ENCODE measurements around the gene CCT7. TPM values are rescaled to one million over a fixed set of nuclear protein-coding genes. Genes with fewer than 3 reads are reported as not detected.

Gene CCT7
- total and polyA plus RNA-seq, 10 of the 15 experiments (the other 5 are each of a cell fraction or from before 2014, with no cell fraction given): 206 to 598 (median 486) TPM

GRCh38 chr2:73292906-73293533 lies 58.9 kb downstream of the CCT7 start:
- ChIA-PET SMC1A (ENCODE audit: uncharacterized antibody, unreplicated experiment) (interaction anchor here (1.2 to 5.6 kb wide), 3 partner anchors 13 to 116 kb away, joined by 3 to 39 read pairs (median 3); no protein-coding TSS in a partner anchor), RAD21 (ENCODE audit: unreplicated experiment) (interaction anchor here (1.0 to 1.5 kb wide), 3 partner anchors 8 to 72 kb away, joined by 3 to 5 read pairs (median 3); partner anchors contain the start of gene FBXO41), POLR2A (interaction anchor here (0.8 to 1.3 kb wide), 2 partner anchors 9 to 59 kb away, joined by 3 to 5 read pairs; partner anchors contain the start of genes CCT7 and FBXO41), CTCF (interaction anchor here (1.0 to 6.4 kb wide), 3 partner anchors 20 to 80 kb away, joined by 3 to 99 read pairs (median 4); partner anchors contain the start of genes CCT7 and PRADC1)
- Histone ChIP-seq H3K9ac (ENCODE audit: control insufficient read depth, insufficient read depth, low read length) (no peak overlapping the region), H3K4me1 (ENCODE audit: control insufficient read depth, insufficient read depth, low read length) (peaks cover 4% of the 10 kb centered on the region; the same call in 1 of the 2 replicates), H2AFZ (ENCODE audit: control insufficient read depth, low read depth, low read length) (peak overlapping the region; percentile 33), H3K4me3 (peak overlapping the region; percentile 55), H3K9me3 (replicated peaks; ENCODE audit: control insufficient read depth, insufficient read depth, low read length) (no peaks in the 10 kb centered on the region; the same call in 2 of the 3 replicates), H3K79me2 (ENCODE audit: control insufficient read depth, insufficient read depth, low read length) (no peaks in the 10 kb centered on the region), H4K20me1 (ENCODE audit: control insufficient read depth, insufficient read depth) (peaks cover 4% of the 10 kb centered on the region; the same call in 1 of the 2 replicates), H3K36me3 (ENCODE audit: control insufficient read depth in 2 of 2, insufficient read depth in 2 of 2, low read length in 1 of 2) (no peaks in the 10 kb centered on the region), H3K27ac (ENCODE audit: control insufficient read depth, insufficient read depth) (no peak overlapping the region), H3K4me2 (ENCODE audit: control insufficient read depth, insufficient read depth) (peak overlapping the region; percentile 93), H3K27me3 (replicated peaks in 1 of 2; ENCODE audit: control insufficient read depth in 2 of 2, insufficient read depth in 2 of 2, low read length in 1 of 2) (peaks cover 13 to 29% of the 10 kb centered on the region in 2 experiments)
- intact Hi-C loops (cut with micrococcal nuclease; ENCODE audit: unreplicated experiment): no loop called here
- in situ Hi-C loops (cut with MboI): no loop called here
- no TSS peak for BruUV-seq (replicated peaks)
- DNase-seq (ENCODE audit: low read depth, low spot score) (no peak), FAIRE-seq (no peak), ATAC-seq (peak; percentile 10)
- TF ChIP-seq ESRRA (IDR thresholded peaks at IDR 0.05; ENCODE audit: low read length): no peak
- peak; percentile 94 for TF ChIP-seq SUZ12 (IDR thresholded peaks at IDR 0.05; ENCODE audit: unreplicated experiment)
- 8% methylated on average over 61 of the region's 64 CpGs for whole genome bisulfite sequencing (ENCODE audit: insufficient coverage, insufficient replicate concordance, low lambda C conversion rate, missing lambda C conversion rate)

GRCh38 chr2:73293534-73294171 lies 59.5 kb downstream of the CCT7 start, which contains the start of gene EGR4:
EGR4 (minus strand) TSS chr2:73293548; CDS start chr2:73293317, 231 bp downstream.
- H3K27ac ChIP-seq (ENCODE audit: control insufficient read depth, insufficient read depth): no peak within 1 kb of the TSS
- H3K4me1 ChIP-seq (ENCODE audit: control insufficient read depth, insufficient read depth, low read length): peaks cover 4% of the 10 kb centered on the region; the same call in 1 of the 2 replicates
- DNase-seq (ENCODE audit: low read depth, low spot score): peak; percentile 34
- ChIA-PET SMC1A (ENCODE audit: uncharacterized antibody, unreplicated experiment) (interaction anchor here (1.3 kb wide), 1 partner anchor 116 kb away, joined by 3 read pairs; no protein-coding TSS in a partner anchor), RAD21 (ENCODE audit: unreplicated experiment) (interaction anchor here (0.6 to 1.5 kb wide), 4 partner anchors 9 to 92 kb away, joined by 3 to 5 read pairs (median 4); partner anchors contain the start of genes ALMS1, FBXO41 and PRADC1), POLR2A (interaction anchor here (0.8 to 1.3 kb wide), 2 partner anchors 9 to 59 kb away, joined by 3 to 5 read pairs; partner anchors contain the start of genes CCT7 and FBXO41), CTCF (interaction anchor here (1.0 to 6.4 kb wide), 3 partner anchors 20 to 81 kb away, joined by 3 to 99 read pairs (median 4); partner anchors contain the start of genes CCT7 and PRADC1)
- H3K9me3 ChIP-seq (replicated peaks; ENCODE audit: control insufficient read depth, insufficient read depth, low read length): no peaks in the 10 kb centered on the region; the same call in 2 of the 3 replicates
- H3K4me3 ChIP-seq: peak within 1 kb of the TSS; percentile 55
- H3K79me2 ChIP-seq (ENCODE audit: control insufficient read depth, insufficient read depth, low read length): no peaks in the 10 kb centered on the region
- peak within 1 kb of the TSS; percentile 38 for H2AFZ ChIP-seq (ENCODE audit: control insufficient read depth, low read depth, low read length)
- peak; percentile 91 for ATAC-seq
- peak; percentile 18 for FAIRE-seq
- H3K27me3 ChIP-seq (replicated peaks in 1 of 2; ENCODE audit: control insufficient read depth in 2 of 2, insufficient read depth in 2 of 2, low read length in 1 of 2): peaks cover 13 to 29% of the 10 kb centered on the region in 2 experiments
- H3K36me3 ChIP-seq (ENCODE audit: control insufficient read depth in 2 of 2, insufficient read depth in 2 of 2, low read length in 1 of 2): no peaks in the 10 kb centered on the region
- intact Hi-C loops (cut with micrococcal nuclease; ENCODE audit: unreplicated experiment): no loop called here
- WGBS (ENCODE audit: insufficient coverage, insufficient replicate concordance, low lambda C conversion rate, missing lambda C conversion rate): 3% methylated on average over 38 of the region's 45 CpGs
- in situ Hi-C loops (cut with MboI): no loop called here
- peak within 1 kb of the TSS; percentile 93 for H3K4me2 ChIP-seq (ENCODE audit: control insufficient read depth, insufficient read depth)
- H3K9ac ChIP-seq (ENCODE audit: control insufficient read depth, insufficient read depth, low read length): no peak within 1 kb of the TSS
- H4K20me1 ChIP-seq (ENCODE audit: control insufficient read depth, insufficient read depth): peaks cover 4% of the 10 kb centered on the region; the same call in 1 of the 2 replicates
- BruUV-seq (replicated peaks): no TSS peak
- TF ChIP-seq REST (IDR thresholded peaks at IDR 0.05; ENCODE audit: low read depth, low read length) (no peak), GATAD2B (conservative IDR thresholded peaks at IDR 0.05; ENCODE audit: low read depth) (no peak), MYC (IDR thresholded peaks at IDR 0.05; ENCODE audit: insufficient read depth, insufficient read length, insufficient replicate concordance, low read length, severe bottlenecking) (no peak), NFXL1 (IDR thresholded peaks at IDR 0.05; ENCODE audit: borderline replicate concordance) (no peak), MXI1 (IDR thresholded peaks at IDR 0.05; ENCODE audit: low read depth, low read length) (peak; percentile 27; the same call in 1 of the 2 replicates), NFIC (IDR thresholded peaks at IDR 0.05; ENCODE audit: low read depth, low read length) (no peak), IKZF1 (conservative IDR thresholded peaks at IDR 0.05) (peak; percentile 25; the same call in 1 of the 2 replicates)
